Mesenteric fat pad (tissue), 1 donor: Measurements from ENCODE around the gene CFAP61. TPM values are rescaled to one million over a fixed set of nuclear protein-coding genes. Genes with fewer than 3 reads are reported as not detected.

Source experiments
- DNase-seq: peaks from one replicate; pipeline ENCODE4 v3.0.0-alpha.2; 2020; ENCODE audit warnings: low spot score
- total RNA-seq: library from RNA; stranded (reverse); fragmentation: NEBNext Ultra II Directional; extraction: Animal tissue kit (Norgen Biotek cat#: 25700); gene quantifications from one replicate; pipeline ENCODE4 v1.2.1, GENCODE V29; 2021
- donor health status: DM: yes; HTN: yes; CAD: no.

Gene CFAP61
- total RNA-seq, 1 donor from 2014 or later: 0.61 TPM

- DNase-seq: no peak
Measured at GRCh38 chr20:20027284-20027683, 25.0 kb upstream of the CFAP61 start.

- no peak for DNase-seq
Measured at GRCh38 chr20:20031790-20032189, 20.5 kb upstream of the CFAP61 start.

- no peak for DNase-seq
Measured at GRCh38 chr20:20034486-20034885, 17.8 kb upstream of the CFAP61 start.

GRCh38 chr20:20036756-20037155, 15.6 kb upstream of the CFAP61 start:
- no peak for DNase-seq

GRCh38 chr20:20037960-20038359, 14.4 kb upstream of the CFAP61 start:
- no peak for DNase-seq

- DNase-seq: no peak
Measured at GRCh38 chr20:20038586-20038985, 13.7 kb upstream of the CFAP61 start.

- DNase-seq: no peak
Measured at GRCh38 chr20:20039752-20040387, 12.5 kb upstream of the CFAP61 start.

GRCh38 chr20:20051767-20052073, 612 bp upstream of the CFAP61 start:
- DNase-seq: no peak

- DNase-seq: no peak
Measured at GRCh38 chr20:20060234-20060998, 8.1 kb downstream of the CFAP61 start.

GRCh38 chr20:20063941-20064702, 11.8 kb downstream of the CFAP61 start:
- DNase-seq: no peak

GRCh38 chr20:20065361-20065760, 13.0 kb downstream of the CFAP61 start:
- DNase-seq: no peak

GRCh38 chr20:20070871-20071726, 18.8 kb downstream of the CFAP61 start:
- no peak for DNase-seq

GRCh38 chr20:20073801-20074371, 21.6 kb downstream of the CFAP61 start:
- no peak for DNase-seq

- no peak for DNase-seq
Measured at GRCh38 chr20:20075032-20075431, 22.7 kb downstream of the CFAP61 start.

GRCh38 chr20:20076297-20077065, 24.1 kb downstream of the CFAP61 start:
- DNase-seq: no peak

- no peak for DNase-seq
Measured at GRCh38 chr20:20078041-20078440, 25.7 kb downstream of the CFAP61 start.

- no peak for DNase-seq
Measured at GRCh38 chr20:20079102-20079784, 26.9 kb downstream of the CFAP61 start.

- DNase-seq: no peak
Measured at GRCh38 chr20:20083807-20084206, 31.5 kb downstream of the CFAP61 start.

GRCh38 chr20:20084296-20084752, 32.0 kb downstream of the CFAP61 start:
- DNase-seq: no peak

- no peak for DNase-seq
Measured at GRCh38 chr20:20085071-20085470, 32.7 kb downstream of the CFAP61 start.
